ENCODE measurements around the gene NRIP1.
"Not testable (repeated sequence)": the region's sequence is repeated elsewhere in the genome, so short reads cannot be mapped to it uniquely, and the experiment has no call there.

NRIP1 gene

DNA sequence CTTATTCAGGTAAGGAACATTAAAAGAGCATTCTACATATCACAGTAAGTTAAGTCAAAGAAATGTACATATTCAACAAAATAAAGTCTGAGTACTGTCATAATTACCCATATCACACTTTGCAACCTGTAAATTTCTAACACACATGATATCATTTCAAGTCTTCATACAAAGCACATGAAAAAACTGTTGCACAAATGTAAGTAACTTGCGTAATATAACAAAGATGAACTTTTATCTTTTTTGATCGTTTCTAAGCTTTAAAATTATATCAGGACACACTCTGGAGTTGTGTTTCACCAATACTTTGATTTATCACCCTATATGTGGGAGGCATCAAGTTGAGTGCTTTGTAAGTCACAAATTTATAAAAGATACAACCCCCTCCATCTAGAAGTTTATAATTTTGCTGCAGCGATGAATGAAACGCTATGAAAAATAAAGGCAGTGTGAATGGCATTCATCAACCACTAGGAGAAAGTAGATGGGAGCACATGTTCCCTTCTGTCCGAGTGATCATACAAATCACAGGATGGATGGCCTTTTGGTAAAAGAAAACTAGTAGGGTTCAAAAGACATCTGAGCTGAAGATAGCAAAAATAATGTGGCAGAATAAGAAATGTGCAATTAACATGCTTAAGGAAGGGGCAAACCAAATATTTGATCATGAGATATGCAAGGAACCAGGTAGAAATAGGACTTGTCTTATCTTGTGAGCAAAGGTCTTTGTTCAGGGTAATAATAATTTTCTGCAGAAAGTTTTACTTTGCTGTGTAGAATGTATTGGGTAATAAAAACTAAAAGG lies 27.5 kb downstream of the NRIP1 start:
- no peak for DNase-seq (ENCODE audit: low read depth)

DNA sequence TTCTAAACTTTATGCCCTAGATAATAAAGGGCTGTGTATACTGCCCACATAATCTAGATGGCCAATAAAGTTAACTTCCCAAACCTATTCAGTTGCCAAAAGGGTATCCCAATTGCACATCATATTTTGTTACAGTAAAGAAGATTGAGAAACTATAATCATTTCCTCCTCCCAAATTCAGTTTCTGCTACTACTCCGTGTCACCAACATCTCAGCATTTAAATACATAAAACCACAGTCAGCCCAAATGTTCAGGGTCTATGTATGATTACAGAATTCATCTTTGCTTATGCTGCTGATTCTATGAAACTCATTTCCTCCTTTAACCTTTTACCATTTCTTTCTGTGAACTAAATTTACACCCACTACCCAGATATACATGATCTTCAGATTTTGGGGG lies 28.6 kb downstream of the NRIP1 start:
- no peak for DNase-seq (ENCODE audit: low read depth)

DNA sequence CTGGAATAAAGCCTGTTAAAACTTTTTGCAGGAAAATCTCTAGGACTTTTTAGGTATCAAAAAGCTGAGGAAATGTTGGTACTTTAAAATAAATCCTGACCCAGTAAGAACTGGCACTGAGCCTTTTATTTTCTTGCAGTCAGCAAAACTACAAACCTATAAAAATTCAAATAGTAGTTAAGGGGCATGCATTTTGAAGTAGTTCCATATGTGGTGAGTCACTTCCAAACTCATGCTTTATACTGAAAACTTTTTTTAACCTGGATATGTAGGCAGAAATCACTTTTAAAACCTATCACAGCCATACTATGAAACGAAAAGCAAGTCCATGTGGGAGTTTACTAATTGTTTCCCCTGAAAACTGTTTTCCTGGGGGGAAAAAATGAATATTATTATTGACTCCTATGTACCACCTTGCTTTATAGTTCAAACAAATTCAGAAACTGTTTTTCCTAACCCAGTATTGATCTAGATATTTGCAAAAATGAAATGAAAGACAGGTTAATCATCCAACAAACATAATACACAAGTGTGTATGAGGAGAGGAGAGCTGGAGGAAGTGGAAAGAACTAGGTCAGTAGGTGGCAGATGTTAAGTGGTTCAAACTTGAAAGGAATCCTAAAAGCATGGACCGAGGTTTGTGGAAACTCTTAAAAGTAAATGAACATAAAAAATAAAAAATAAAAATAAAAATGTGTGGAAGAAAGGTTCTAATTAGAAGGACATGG lies 30.5 kb downstream of the NRIP1 start:
- DNase-seq (ENCODE audit: low read depth), result no peak

GRCh38 chr21:15031790-15032357 lies 32.9 kb downstream of the NRIP1 start:
- DNase-seq (ENCODE audit: low read depth), result no peak

DNA sequence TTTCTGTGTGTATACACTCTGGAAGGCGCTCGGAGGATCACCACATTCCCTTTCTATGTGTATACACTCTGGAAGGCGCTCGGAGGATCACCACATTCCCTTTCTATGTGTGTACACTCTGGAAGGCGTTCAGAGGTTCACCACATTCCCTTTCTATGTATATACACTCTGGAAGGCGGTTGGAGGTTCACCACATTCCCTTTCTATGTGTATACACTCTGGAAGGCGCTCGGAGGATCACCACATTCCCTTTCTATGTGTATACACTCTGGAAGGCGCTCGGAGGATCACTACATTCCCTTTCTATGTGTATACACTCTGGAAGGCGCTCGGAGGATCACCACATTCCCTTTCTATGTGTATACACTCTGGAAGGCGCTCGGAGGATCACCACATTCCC lies 33.4 kb downstream of the NRIP1 start:
- not testable (repeated sequence) for DNase-seq (ENCODE audit: low read depth)

DNA sequence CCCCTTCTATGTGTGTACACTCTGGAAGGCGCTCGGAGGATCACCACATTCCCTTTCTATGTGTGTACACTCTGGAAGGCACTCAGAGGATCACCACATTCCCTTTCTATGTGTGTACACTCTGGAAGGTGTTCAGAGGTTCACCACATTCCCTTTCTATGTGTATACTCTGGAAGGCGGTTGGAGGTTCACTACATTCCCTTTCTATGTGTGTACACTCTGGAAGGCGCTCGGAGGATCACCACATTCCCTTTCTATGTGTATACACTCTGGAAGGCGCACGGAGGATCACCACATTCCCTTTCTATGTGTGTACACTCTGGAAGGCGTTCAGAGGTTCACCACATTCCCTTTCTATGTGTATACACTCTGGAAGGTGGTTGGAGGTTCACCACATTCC lies 33.9 kb downstream of the NRIP1 start:
- not testable (repeated sequence) for DNase-seq (ENCODE audit: low read depth)

- no peak for DNase-seq (ENCODE audit: low read depth)
Measured at GRCh38 chr21:15029077-15029476, 35.7 kb downstream of the NRIP1 start.

DNA sequence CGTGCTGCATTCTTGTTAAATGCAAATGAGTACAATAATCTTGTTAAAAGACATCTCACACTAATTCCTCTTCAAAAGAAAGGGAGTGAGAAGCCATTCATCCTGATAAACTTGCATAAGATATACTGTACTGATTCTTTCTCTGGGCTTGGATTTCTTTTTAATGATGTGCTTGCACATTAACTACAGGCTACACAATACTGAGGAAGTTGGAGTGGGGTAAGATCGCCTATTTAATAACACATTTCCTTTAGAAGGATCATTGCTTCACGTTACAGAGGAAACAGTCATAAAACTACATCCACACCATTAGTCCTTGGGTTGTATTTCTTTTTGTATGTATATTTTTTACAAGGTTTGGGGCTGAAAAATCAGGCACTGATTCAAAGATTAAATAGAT lies 36.6 kb downstream of the NRIP1 start:
- DNase-seq (ENCODE audit: low read depth), result no peak

DNA sequence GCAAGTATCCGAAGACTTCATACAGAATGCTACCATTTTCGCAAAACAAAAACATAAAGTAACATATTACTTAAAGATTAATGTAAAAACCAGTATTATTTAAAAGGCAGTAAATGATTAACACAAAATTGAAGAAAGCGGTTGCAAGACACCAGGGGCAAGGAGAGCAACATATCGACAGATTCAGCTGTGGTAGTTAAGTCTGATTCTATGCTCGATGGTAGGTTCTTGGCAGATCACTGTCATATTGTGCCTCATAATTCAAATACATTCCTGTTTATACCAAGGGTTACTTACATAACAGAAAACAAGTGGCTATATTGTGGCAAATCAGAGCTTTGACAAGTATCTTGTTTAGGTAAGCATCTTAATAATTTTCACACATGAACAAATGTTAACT lies 37.7 kb downstream of the NRIP1 start:
- no peak for DNase-seq (ENCODE audit: low read depth)

- DNase-seq (ENCODE audit: low read depth), result no peak
Measured at GRCh38 chr21:15026370-15026769, 38.4 kb downstream of the NRIP1 start.

GRCh38 chr21:15023776-15024175 lies 41.0 kb downstream of the NRIP1 start:
- DNase-seq (ENCODE audit: low read depth), result no peak

DNA sequence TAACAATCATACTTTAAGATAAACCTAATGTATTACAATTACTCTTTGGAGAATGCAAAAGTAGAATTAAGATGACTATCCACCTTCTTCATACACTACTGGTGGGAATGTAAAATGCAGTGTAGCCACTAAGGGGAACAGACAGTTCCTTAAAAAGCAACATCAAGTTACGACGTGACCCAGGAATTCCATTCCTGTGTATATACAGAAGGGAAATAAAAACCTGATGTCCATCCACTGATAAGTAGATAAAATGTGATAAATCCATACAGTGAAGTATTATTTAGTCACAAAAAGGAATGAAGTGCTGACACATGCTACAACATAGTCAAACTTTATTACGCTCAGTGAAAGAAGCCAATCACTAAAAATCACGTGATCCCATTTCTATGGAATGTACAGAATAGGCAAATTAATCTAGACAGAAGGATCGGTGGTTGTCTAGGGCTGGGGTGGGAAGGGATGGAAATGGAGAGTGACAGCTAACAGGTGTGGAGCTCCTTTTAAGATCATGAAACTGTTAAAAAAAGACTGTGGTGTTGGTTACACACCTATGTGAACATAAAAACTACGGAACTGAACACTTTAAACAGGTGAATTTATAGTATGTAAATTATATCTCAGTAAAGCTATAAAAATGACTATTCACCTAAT lies 42.1 kb downstream of the NRIP1 start:
- DNase-seq (ENCODE audit: low read depth), result no peak

GRCh38 chr21:15020797-15021196 lies 44.0 kb downstream of the NRIP1 start:
- DNase-seq (ENCODE audit: low read depth), result no peak

- DNase-seq (ENCODE audit: low read depth), result no peak
Measured at GRCh38 chr21:15018382-15018781, 46.4 kb downstream of the NRIP1 start.

DNA sequence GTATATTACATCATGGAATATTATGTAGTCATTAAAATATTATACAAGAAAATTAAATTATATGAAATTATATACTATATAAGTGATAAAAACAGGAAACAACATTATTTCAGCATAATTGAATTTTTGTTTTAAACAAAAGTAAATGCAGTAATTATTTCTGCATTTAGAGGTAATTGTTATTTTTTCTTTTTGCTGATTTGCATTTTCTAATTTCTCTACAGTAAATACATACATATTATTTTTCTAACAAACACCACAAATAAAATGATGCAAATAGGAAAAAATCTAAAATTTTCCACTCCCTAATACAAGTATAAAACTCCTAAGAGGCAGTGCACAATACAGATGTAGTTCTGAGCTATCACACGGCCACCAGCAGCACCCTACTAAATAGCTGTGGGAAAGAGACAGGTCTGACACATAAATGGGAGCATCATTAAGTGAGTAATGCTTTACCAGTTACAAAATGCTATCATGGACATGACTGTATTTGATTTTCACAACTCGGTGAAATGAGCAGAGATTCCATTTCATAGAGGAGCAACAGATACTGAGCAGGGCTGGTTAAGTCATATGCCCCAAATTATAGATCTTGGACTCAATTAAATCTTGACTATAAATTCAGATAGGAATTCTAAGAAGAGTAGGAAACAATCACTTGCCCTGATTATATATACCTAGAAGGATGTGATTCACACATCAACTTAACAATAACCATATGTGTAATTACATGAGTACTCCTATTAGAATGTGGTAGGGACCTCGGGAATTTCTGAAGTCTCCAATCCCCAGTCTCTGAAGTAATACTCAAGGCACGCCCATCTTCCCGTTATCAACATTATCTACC lies 49.0 kb downstream of the NRIP1 start:
- no peak for DNase-seq (ENCODE audit: low read depth)

- no peak for DNase-seq (ENCODE audit: low read depth)
Measured at GRCh38 chr21:15014221-15014620, 50.6 kb downstream of the NRIP1 start.

DNA sequence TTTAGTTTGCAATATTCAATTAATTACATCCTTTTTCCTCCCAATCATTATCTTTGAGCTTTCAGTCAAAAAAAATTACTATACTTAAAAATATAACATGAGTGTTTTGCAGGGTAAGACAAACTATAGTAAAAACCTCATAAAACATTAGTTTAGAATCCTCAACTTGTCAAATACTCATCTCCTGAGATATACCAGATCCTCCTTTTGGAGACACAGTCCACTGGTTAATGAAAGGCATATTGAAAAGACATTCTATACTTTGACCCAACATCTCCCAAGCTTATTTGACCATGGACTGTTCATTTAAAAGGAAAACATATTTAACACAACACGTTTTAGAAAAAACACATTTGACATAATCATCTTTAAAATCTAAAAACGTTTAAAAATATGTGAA lies 52.8 kb downstream of the NRIP1 start:
- DNase-seq (ENCODE audit: low read depth), result no peak

DNA sequence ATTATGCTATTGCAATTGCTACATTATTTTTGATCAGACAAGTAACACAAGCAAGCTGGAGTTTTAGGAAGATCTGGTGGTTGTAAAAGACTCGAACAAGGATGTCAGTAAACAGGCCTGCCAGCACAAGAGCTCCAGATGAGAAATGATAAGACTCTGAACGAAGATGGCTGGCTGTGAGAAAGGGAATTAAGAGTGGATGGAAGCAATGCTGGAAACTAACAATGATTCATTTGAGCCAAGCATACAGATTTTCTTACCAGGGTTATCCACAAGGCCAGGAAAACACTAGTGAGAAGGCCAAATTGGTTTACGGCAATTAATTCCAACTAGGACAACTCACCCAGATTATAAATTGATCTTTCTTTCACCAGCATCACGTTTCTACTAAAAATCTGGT lies 54.2 kb downstream of the NRIP1 start:
- DNase-seq (ENCODE audit: low read depth), result no peak

DNA sequence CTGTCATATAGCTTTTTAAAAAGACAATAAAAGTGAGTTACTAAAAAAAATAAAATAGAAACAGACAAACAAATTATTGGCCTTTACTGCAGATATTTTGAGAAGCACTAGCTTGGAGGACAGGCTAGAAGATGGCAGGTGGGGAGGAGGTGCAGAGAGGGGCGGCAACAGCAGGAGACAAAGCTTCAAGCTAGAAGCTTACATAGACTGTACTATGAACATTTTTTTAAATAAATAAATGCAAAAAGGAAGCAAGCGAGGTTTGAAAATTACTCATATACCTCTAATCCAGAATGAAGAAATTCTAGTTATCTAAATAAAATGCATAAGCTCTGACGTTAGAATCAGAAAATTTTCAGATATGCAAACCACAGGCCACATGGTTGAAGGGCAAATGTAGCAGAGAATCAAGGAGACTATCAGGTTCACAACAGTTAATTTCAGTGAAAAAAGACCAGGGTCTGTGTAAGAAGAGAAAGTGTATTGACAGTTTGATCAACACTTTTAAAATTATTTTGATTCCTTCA lies 54.9 kb downstream of the NRIP1 start:
- DNase-seq (ENCODE audit: low read depth), result no peak

- no peak for DNase-seq (ENCODE audit: low read depth)
Measured at GRCh38 chr21:15007716-15008296, 57.0 kb downstream of the NRIP1 start.

DNA sequence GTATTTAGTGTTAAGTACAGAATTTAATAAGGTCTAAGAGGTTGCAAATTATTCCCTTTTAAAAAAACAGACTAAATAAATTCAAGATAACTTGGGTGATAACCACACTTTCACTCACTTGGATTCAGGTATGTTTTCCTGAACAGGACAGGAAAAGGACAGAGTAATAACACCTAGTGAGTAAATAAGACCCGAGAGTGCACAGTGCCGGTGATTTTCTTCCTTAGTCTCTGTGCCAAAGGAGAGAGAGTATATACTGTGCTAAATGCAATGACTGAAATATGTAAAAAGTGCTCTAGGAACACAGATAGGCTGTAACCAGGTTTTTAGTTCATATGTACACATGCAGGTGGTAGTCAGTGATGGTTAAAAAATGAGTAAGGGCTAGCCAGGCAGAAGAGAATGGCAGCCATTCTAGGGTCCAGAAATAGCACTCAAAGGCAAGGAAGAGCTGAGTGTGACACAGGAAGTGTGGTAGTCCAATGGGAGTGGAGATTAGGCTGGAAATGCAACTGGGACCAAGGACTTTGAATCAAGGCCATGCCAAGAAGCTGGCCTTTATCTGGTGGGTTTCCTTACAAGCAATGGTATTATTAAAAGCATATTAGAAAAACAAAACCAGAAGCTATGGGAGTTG lies 58.1 kb downstream of the NRIP1 start:
- DNase-seq (ENCODE audit: low read depth), result no peak
